Neuron (in vitro differentiated cells): ENCODE results near the gene CPNE4.

ENCODE experiments used
- H2AFZ ChIP-seq: one replicate; pipeline ENCODE4 v1.6.1; 2013; ENCODE audit warnings: low read depth, mild to moderate bottlenecking, inconsistent platforms, low read length, moderate library complexity
- H3K27me3 ChIP-seq: one replicate; pipeline ENCODE4 v1.6.1; 2013; ENCODE audit warnings: low read length; ENCODE audit not compliant: insufficient read depth
- H3K36me3 ChIP-seq: one replicate; pipeline ENCODE4 v1.6.1; 2013; ENCODE audit warnings: low read length; ENCODE audit not compliant: insufficient read depth
- H3K4me1 ChIP-seq: one replicate; pipeline ENCODE4 v1.6.1; 2013; ENCODE audit warnings: low read length; ENCODE audit not compliant: insufficient read depth
- H3K4me3 ChIP-seq: 2 replicates; pipeline ENCODE4 v1.5.1; 2013; ENCODE audit warnings: mild to moderate bottlenecking, low read length, moderate library complexity
- H3K9me3 ChIP-seq: one replicate; pipeline ENCODE4 v1.6.1; 2013; ENCODE audit warnings: low read length

Gene CPNE4

DNA sequence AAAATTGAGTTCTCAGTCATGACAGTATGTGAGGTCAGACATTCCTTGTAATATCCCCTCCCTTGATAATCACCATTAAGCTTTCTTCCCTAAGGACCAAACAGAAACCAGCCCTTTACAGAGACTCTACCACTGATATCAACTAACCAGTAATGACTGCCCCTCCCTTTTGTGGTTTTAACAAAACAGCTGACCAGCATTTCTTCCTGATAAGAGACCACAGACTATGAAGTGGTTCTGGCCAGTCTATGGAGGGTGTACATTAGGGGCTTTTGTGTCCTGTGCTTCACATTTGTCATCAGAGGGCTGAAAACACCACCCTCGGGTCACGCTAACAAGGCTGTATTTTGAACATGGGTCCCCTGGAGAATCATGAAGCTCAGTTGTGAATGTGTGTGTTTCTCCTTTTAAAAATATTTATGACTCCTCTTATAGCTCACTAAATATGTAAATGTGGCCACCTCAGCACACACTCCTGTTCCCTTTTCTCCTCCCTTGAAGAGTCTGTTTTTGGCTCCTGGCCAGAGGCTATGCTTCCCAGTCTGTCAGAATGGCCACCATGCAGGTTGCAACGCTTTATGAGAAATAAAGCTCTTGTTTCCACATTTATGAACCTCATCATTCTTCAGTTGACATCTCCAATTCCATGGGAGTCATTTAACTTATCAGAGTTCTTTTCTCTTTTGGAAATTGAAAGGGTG is 239.3 kb downstream of the CPNE4 start:
- Histone ChIP-seq H3K9me3 (no peaks in the 10 kb centered on the region), H3K27me3 (no peaks in the 10 kb centered on the region), H3K36me3 (no peaks in the 10 kb centered on the region), H2AFZ (no peak overlapping the region), H3K4me1 (peaks cover 17% of the 10 kb centered on the region), H3K4me3 (no peak overlapping the region)

DNA sequence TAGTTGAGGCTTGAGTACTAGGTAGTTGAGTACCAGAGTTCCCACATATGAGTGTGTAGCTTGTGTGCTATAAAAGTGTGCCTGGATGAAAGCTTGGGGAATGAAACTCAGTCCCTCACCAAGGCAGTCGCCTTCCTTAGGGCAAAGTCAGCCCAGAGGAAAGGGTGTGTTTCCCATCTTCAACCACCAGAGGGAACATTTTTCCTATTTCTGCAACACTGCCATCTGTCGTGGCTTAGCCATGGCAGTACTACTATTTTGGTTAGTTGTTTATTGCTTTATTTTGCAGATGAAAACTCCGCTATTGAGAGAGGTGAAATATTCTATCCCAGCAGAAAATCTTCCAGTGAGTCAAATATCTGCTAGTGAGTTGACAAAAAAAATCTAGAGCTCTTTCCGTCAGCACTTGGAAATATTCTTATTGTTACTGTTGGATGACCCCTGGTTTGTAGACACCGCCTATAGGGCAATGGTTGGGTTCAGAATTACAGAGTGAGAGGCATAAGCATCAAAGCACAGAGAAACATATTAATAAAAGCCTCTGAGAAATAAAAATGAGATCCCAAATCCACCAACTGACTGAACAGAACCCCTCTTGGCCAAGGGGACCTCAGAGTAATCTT is 239.9 kb downstream of the CPNE4 start:
- Histone ChIP-seq H2AFZ (no peak overlapping the region), H3K9me3 (no peaks in the 10 kb centered on the region), H3K4me1 (peaks cover 17% of the 10 kb centered on the region), H3K4me3 (no peak overlapping the region), H3K27me3 (no peaks in the 10 kb centered on the region), H3K36me3 (no peaks in the 10 kb centered on the region)

DNA sequence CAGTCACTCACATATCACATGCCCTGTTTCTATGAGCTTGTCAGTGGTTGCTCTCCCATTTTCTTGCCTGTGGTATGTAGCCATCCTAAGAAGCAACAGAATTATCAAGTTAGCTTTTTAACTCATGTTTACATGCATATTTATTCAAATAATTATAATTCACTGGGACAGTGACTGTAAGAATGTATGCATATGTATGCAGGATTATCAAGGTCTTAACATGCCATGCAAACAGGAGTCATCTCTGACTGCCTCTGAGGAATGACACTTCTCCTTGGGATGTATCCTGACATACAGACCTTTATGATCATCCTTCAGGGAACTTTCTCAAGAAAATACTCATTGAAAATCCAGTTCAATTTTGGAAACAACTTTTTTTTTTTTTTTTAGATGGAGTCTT is 240.9 kb downstream of the CPNE4 start:
- Histone ChIP-seq H3K4me1 (peaks cover 17% of the 10 kb centered on the region), H3K36me3 (no peaks in the 10 kb centered on the region), H2AFZ (no peak overlapping the region), H3K4me3 (no peak overlapping the region), H3K27me3 (no peaks in the 10 kb centered on the region), H3K9me3 (no peaks in the 10 kb centered on the region)

DNA sequence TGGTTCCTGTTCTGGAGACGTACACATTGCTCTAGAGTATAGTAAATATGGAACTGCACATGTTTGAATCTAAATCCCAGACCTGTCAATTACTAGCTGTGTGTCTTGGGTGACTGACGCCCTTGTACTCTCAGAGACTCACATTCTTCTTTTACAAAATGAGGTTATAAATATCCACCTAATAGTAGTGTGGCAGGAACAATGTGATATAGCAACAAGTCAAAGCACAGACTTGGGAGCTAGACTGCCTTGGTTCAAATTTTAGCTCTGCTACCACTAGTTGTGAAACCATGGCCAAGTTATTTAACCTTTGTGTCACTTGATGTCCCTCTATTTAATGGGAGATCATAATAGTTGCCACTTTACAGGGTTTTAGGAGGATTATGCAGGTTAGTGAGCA is 245.6 kb downstream of the CPNE4 start:
- Histone ChIP-seq H3K4me1 (no peaks in the 10 kb centered on the region), H3K9me3 (no peaks in the 10 kb centered on the region), H3K36me3 (no peaks in the 10 kb centered on the region), H3K4me3 (no peak overlapping the region), H3K27me3 (no peaks in the 10 kb centered on the region), H2AFZ (no peak overlapping the region)

DNA sequence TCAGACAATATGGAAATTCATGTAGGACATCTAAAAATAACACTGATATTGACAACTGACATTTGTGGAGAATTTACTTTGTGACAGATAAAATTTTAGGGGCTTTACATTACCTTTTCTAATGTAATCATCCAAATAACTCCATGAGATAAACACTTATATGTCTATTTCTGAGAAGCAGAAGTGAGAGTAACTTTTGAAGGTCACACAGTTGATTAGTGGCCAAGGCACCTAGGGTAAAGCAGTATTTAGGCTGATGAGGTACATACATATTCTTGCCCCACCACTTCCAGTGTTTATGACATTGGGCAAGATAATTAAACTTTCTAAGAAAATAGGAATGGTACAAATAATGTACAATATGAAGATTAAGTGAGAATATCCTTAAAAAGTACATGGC is 248.4 kb downstream of the CPNE4 start:
- H2AFZ ChIP-seq, result no peak overlapping the region
- no peaks in the 10 kb centered on the region for H3K9me3 ChIP-seq
- no peaks in the 10 kb centered on the region for H3K27me3 ChIP-seq
- H3K4me1 ChIP-seq, result no peaks in the 10 kb centered on the region
- no peak overlapping the region for H3K4me3 ChIP-seq
- no peaks in the 10 kb centered on the region for H3K36me3 ChIP-seq

DNA sequence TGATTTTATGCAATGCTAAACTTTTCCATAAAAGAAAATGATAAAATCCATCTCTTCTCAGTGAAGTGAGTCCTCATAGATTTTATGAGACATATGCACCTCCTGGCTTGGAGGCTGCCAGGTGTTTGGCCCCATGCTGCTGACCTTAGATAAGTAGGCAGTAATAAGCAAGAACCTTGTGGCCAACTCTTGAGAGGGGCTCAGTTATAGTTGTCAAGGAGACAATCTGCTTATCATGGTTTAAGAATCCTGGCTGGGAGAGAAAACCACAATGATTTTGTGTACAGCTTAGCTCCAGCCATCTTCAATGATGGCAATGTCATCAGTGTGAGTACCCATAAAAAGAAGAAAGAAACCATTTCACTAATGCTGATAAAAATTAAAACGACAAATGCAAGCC is 252.1 kb downstream of the CPNE4 start:
- Histone ChIP-seq H3K9me3 (no peaks in the 10 kb centered on the region), H3K4me1 (no peaks in the 10 kb centered on the region), H3K4me3 (no peak overlapping the region), H3K27me3 (no peaks in the 10 kb centered on the region), H2AFZ (no peak overlapping the region), H3K36me3 (no peaks in the 10 kb centered on the region)

DNA sequence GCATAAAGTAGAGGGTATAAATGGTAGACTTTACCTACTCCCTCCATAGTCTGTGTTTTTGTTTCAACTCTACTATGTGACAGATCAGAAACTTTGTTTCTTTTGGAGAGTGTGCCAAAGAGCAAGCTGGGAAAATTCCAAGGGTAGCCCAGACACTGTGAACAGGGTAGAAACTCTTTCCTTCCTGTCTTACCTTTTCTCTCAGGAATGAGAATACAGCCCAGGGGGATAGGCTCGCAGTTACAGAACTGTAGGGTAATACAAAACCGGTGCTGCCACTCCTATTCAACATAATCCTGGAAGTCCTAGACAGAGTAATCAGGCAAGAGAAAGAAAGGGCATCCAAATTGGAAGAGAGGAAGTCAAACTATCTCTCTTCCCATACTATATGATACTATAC is 256.3 kb downstream of the CPNE4 start:
- H3K9me3 ChIP-seq, result no peaks in the 10 kb centered on the region
- no peak overlapping the region for H2AFZ ChIP-seq
- H3K27me3 ChIP-seq, result no peaks in the 10 kb centered on the region
- H3K4me3 ChIP-seq, result no peak overlapping the region
- H3K4me1 ChIP-seq, result no peaks in the 10 kb centered on the region
- H3K36me3 ChIP-seq, result no peaks in the 10 kb centered on the region

DNA sequence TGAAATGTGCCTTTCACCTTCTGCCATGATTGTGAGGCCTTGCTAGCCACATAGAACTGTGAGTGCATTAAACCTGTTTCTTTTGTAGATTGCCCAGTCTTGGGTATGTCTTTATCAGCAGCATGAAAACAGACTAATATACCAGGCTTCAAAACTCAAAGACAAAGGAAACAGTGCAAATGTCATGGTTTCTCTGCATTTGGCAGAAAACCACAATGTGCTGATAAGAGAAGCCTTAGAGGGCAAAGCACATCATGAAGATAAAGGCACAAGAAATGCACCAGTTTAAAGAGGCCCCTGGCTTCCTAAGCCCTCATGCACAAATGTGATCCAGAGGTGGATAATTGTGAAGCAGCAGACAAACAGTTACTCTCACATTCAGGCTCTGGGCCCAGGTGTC is 259.2 kb downstream of the CPNE4 start:
- Histone ChIP-seq H2AFZ (no peak overlapping the region), H3K27me3 (no peaks in the 10 kb centered on the region), H3K36me3 (no peaks in the 10 kb centered on the region)

DNA sequence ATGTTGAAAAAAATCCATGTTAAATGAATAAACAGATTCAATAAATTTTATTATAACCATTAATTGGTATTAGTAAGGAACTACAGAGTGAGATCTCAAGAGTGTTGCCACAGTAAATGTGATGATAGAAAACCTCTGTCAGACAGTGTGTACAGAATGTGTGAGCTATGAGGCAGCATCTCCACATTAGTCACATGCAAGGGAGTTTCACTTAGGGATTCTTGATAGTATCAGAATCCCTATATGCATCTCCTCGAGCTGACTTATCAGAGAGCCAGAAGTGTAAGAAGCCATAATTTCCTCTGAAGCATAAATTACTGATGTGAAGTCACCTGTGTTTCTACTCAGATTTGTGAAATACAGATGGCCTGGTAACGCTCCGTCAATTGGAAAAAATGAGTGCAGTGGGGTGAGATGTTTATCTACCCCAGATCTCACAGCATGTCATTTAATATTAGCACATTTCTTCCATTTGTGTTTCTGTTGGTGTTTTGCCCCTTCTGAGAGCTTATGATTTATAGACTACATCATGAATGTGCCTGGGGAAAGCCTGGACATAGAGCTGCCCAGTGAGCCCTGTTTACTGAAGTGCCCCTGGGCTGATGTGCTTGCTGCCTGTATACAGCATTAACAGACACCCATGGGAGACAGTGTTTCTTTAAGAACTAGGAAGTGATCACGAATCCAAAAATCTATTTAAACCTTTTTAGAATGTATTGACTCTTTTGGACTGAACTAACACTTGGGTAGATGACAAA is 262.4 kb downstream of the CPNE4 start:
- H3K27me3 ChIP-seq, result no peaks in the 10 kb centered on the region
- peaks cover 9% of the 10 kb centered on the region for H3K4me1 ChIP-seq
- no peaks in the 10 kb centered on the region for H3K36me3 ChIP-seq
- H3K4me3 ChIP-seq, result no peak overlapping the region
- H3K9me3 ChIP-seq, result no peaks in the 10 kb centered on the region
- H2AFZ ChIP-seq, result no peak overlapping the region

More for the DNA sequence above, 259.2 kb downstream of the CPNE4 start:
- H3K4me3 ChIP-seq, result no peak overlapping the region
- no peaks in the 10 kb centered on the region for H3K9me3 ChIP-seq
- no peaks in the 10 kb centered on the region for H3K4me1 ChIP-seq

DNA sequence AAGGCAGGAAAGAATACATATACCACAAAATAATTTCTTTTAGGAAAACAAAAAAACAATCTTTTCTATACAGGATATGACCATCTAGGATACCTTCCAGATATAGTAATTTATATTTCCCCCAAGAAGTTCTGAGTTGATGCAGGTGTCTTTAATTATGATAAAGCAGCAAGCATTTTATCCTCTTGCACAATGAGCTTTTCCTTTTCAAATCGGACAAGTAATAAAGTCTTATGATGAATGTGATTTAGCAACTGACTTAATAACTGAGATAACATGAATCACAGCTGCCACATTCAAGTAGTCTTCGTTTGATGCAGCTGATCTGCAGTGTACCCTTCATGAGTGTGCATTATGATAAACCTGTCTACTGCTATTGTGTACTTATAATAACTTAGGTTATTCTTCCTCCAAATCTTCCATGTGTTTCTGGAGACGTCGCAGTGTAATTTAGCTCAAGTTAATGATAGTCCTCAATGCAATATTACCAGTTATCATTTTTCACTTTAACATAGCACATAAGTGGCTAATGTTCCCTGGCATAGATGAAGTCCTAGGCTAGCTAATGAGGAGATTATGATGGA is 271.7 kb downstream of the CPNE4 start:
- Histone ChIP-seq H2AFZ (no peak overlapping the region), H3K4me1 (peaks cover 2% of the 10 kb centered on the region), H3K4me3 (no peak overlapping the region), H3K36me3 (no peaks in the 10 kb centered on the region), H3K9me3 (no peaks in the 10 kb centered on the region), H3K27me3 (no peaks in the 10 kb centered on the region)

DNA sequence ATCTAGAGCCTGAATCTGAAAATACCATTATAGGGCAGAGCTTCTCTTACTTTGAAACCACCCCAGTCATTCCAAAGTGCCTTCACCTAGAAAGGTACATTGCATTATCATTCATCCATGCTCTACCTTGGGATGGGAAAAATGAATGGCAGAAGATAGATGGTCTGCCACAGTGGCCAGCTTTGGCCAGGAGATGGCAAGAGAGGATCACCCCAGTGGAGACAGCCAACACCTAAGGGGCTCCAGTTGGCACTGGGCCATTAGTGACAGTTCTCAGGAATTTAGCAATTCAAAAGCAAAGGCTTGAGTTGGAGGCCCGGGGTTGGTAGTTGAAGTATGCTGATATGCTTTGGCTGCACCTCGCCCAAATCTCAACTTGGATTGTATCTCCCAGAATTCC is 278.4 kb downstream of the CPNE4 start:
- Histone ChIP-seq H2AFZ (no peak overlapping the region), H3K9me3 (no peaks in the 10 kb centered on the region), H3K4me3 (no peak overlapping the region), H3K27me3 (no peaks in the 10 kb centered on the region), H3K36me3 (no peaks in the 10 kb centered on the region), H3K4me1 (peaks cover 7% of the 10 kb centered on the region)

DNA sequence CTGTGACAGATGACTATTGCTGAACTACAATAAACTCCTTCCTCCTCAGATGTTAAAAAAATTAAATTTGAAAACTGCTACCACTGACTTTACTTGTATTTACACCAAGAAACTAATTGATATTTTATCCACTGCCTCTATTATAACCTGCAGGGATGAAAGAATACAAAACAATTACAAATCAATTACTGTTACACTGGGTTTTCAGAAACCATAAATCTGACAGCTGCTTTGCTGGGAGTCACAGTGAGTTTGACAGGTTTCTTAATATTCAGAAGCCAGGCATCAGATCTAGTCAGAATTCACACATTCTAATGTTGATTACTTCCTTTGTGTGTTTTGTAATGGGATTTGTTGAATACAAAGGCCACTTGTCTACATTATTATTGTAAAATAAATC is 279.4 kb downstream of the CPNE4 start:
- Histone ChIP-seq H2AFZ (no peak overlapping the region), H3K27me3 (no peaks in the 10 kb centered on the region), H3K4me3 (no peak overlapping the region)

DNA sequence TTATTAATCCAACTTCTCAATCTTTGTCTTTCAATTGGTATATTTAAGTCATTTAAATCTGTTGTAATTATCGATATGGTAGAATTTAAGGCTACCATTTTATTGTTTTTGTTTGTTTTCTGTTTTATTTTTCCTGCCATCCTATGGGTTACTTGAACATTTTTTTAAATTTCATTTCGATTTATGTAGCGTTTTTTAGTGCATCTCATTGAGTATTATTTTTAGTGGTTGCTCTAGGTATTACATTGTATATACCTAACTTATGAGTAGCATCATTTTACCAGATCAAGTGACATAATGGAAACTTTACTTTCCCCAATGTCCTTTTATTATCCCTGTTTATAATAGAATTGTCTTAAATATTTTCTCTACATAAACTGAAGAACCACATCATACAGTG is 284.6 kb downstream of the CPNE4 start:
- H3K4me1 ChIP-seq, result peaks cover 2% of the 10 kb centered on the region
- H3K9me3 ChIP-seq, result no peaks in the 10 kb centered on the region
- H3K4me3 ChIP-seq, result no peak overlapping the region
- H2AFZ ChIP-seq, result no peak overlapping the region
- no peaks in the 10 kb centered on the region for H3K36me3 ChIP-seq
- no peaks in the 10 kb centered on the region for H3K27me3 ChIP-seq

More for the DNA sequence above, 279.4 kb downstream of the CPNE4 start:
- no peaks in the 10 kb centered on the region for H3K36me3 ChIP-seq
- H3K9me3 ChIP-seq, result no peaks in the 10 kb centered on the region
- H3K4me1 ChIP-seq, result peaks cover 7% of the 10 kb centered on the region
